SH-SY5Y (cell line): ENCODE results near the gene MTX3.

ENCODE experiments used
- GATA2 ChIP-seq: IDR thresholded peaks from 2 replicates; pipeline ENCODE4 v1.6.1; 2011; ENCODE audit warnings: mild to moderate bottlenecking, low read depth, low read length
- GATA3 ChIP-seq: IDR thresholded peaks from 2 replicates; pipeline ENCODE4 v1.6.1; 2011; ENCODE audit warnings: low read depth, mild to moderate bottlenecking, low read length, moderate library complexity

GRCh38 chr5:79973996-79974395 is 17.1 kb downstream of the MTX3 start:
- TF ChIP-seq GATA2 (no peak), GATA3 (no peak)
